Right lobe of liver (tissue), 4 donors: ENCODE measurements around the gene ATG4C.
A peak's percentile ranks its signal among the peaks of the same experiment; 100 is the strongest.

Experiments used
- CTCF ChIP-seq, 4 donors: fragments of 200-600 bp in 3 of 4; fragments of 450-650 bp in 1 of 4; IDR thresholded peaks; one replicate each; pipeline versions ENCODE4 v1.5.1 to v1.8.0; 2016 to 2022; ENCODE audit warnings: antibody characterized with exemption in 4 of 4, mild to moderate bottlenecking in 2 of 4
- POLR2A ChIP-seq: fragments of 450-650 bp; IDR thresholded peaks from one replicate; pipeline ENCODE4 v1.6.1; 2017; ENCODE audit warnings: antibody characterized with exemption, mild to moderate bottlenecking
- donor health status: DM: no; HTN: no; CAD: no.
- donor health status: DM: no; HTN: no; CAD: no.
- donor health status: DM: no; HTN: yes; CAD: no.

GRCh38 chr1:62906428-62906886, 122.5 kb downstream of the ATG4C start:
- TF ChIP-seq CTCF (IDR thresholded peaks at IDR 0.05) (peak in 3 of 4 donors; percentile 7 to 18 (median 18)), POLR2A (no peak)
